ENCODE measurements around the gene KCNQ5.

- TF ChIP-seq EZH2 (IDR thresholded peaks at IDR 0.05; ENCODE audit: borderline replicate concordance, low read length), result no peak
- no peak for TF ChIP-seq CTCF (IDR thresholded peaks at IDR 0.05; ENCODE audit: low read length)
Observed at GRCh38 chr6:72589096-72589495, 32.8 kb upstream of the KCNQ5 start.
